ENCODE data around the gene LMBR1L. TPM values are rescaled to one million over a fixed set of nuclear protein-coding genes. Genes with fewer than 3 reads are reported as not detected.

The LMBR1L gene
- total RNA-seq, 5 donors from 2014 or later (not counting 1 experiment from before 2014, with no cell fraction given), result 159 to 302 (median 224) TPM

Other genes with a start within 250 kb of the LMBR1L start
- gene RND1, start 245.0 kb downstream of the LMBR1L start, total RNA-seq, result 10 to 100 TPM in 1 of 5 donors, 1 to 10 TPM in 4; 2.6 to 10.5 (median 5.0) TPM
- gene FKBP11, start 185.4 kb downstream of the LMBR1L start, total RNA-seq, result 10 to 100 TPM; 55.6 to 83.0 (median 68.1) TPM
- gene ARF3, start 153.4 kb downstream of the LMBR1L start, total RNA-seq, result 10 to 100 TPM; 63.6 to 82.9 (median 74.3) TPM
- gene WNT10B, start 139.1 kb downstream of the LMBR1L start, total RNA-seq, result 10 to 100 TPM in 1 of 5 donors, 1 to 10 TPM in 4; 5.3 to 15.7 (median 8.9) TPM
- gene WNT1, start 132.5 kb downstream of the LMBR1L start, total RNA-seq, result 1 to 10 TPM in 2 of 5 donors, under 1 TPM in 3; 0.47 to 2.6 (median 0.85) TPM
- 1 to 10 TPM in 1 of 5 donors, under 1 TPM in 4; 0.09 to 1.3 (median 0.15) TPM for gene DDN, start 111.5 kb downstream of the LMBR1L start, total RNA-seq
- 10 to 100 TPM; 42.5 to 54.6 (median 48.3) TPM for gene PRKAG1, start 92.1 kb downstream of the LMBR1L start, total RNA-seq
- gene KMT2D, start 50.1 kb downstream of the LMBR1L start, total RNA-seq, result 100 to 1,000 TPM; 135 to 161 (median 152) TPM
- gene RHEBL1, start 40.9 kb downstream of the LMBR1L start, total RNA-seq, result 1 to 10 TPM; 2.3 to 5.3 (median 2.5) TPM
- gene DHH, start 16.0 kb downstream of the LMBR1L start, total RNA-seq, result under 1 TPM; 0.12 to 0.45 (median 0.38) TPM
- gene TUBA1B, start 20.5 kb upstream of the LMBR1L start, total RNA-seq, result 100 to 1,000 TPM; 167 to 232 (median 205) TPM
- gene TUBA1A, start 78.2 kb upstream of the LMBR1L start, total RNA-seq, result 100 to 1,000 TPM in 3 of 5 donors, 10 to 100 TPM in 2; 89.3 to 310 (median 100) TPM
- 10 to 100 TPM; 16.4 to 53.7 (median 48.4) TPM for gene TUBA1C, start 154.2 kb upstream of the LMBR1L start, total RNA-seq
- gene PRPH, start 184.3 kb upstream of the LMBR1L start, total RNA-seq, result not detected
- gene TROAP, start 212.4 kb upstream of the LMBR1L start, total RNA-seq, result 1 to 10 TPM in 4 of 5 donors, under 1 TPM in 1; 0.98 to 1.9 (median 1.3) TPM
- gene C1QL4, start 226.3 kb upstream of the LMBR1L start, total RNA-seq, result not detected
- gene DNAJC22, start 236.0 kb upstream of the LMBR1L start, total RNA-seq, result under 1 TPM in 1 of 5 donors, not detected in 4; 0.07 TPM